ENCODE data around the gene CENPE.

CENPE gene

GRCh38 chr4:103100691-103101090 lies 97.5 kb downstream of the CENPE start:
- no peak for DNase-seq (ENCODE audit: extremely low read depth, low read depth)
- TF ChIP-seq CTCF (IDR thresholded peaks at IDR 0.05; ENCODE audit: low read depth, low read length) = no peak

- DNase-seq (ENCODE audit: extremely low read depth, low read depth) = peak; percentile 90
- peak; percentile 58 for TF ChIP-seq CTCF (IDR thresholded peaks at IDR 0.05; ENCODE audit: low read depth, low read length)
Observed at GRCh38 chr4:103099691-103100392, 98.3 kb downstream of the CENPE start, which contains the start of gene BDH2. BDH2 (minus strand) TSS chr4:103099834; CDS start chr4:103096254, 3,580 bp downstream.

GRCh38 chr4:103098756-103099440 lies 99.2 kb downstream of the CENPE start:
- DNase-seq (ENCODE audit: extremely low read depth, low read depth) = no peak
- TF ChIP-seq CTCF (IDR thresholded peaks at IDR 0.05; ENCODE audit: low read depth, low read length) = no peak

GRCh38 chr4:103098341-103098740 lies 99.8 kb downstream of the CENPE start:
- TF ChIP-seq CTCF (IDR thresholded peaks at IDR 0.05; ENCODE audit: low read depth, low read length) = no peak
- no peak for DNase-seq (ENCODE audit: extremely low read depth, low read depth)

GRCh38 chr4:103097112-103097511 lies 101.0 kb downstream of the CENPE start:
- no peak for DNase-seq (ENCODE audit: extremely low read depth, low read depth)

GRCh38 chr4:103095080-103095479 lies 103.1 kb downstream of the CENPE start:
- no peak for DNase-seq (ENCODE audit: extremely low read depth, low read depth)
- TF ChIP-seq CTCF (IDR thresholded peaks at IDR 0.05; ENCODE audit: low read depth, low read length) = no peak

More at GRCh38 chr4:103097112-103097511, 101.0 kb downstream of the CENPE start:
- TF ChIP-seq CTCF (IDR thresholded peaks at IDR 0.05; ENCODE audit: low read depth, low read length) = no peak

GRCh38 chr4:103092245-103092644 lies 105.9 kb downstream of the CENPE start:
- DNase-seq (ENCODE audit: extremely low read depth, low read depth) = no peak
- no peak for TF ChIP-seq CTCF (IDR thresholded peaks at IDR 0.05; ENCODE audit: low read depth, low read length)
